AG04450 (cell line): ENCODE data around the gene IFFO2. TPM values are rescaled to one million over a fixed set of nuclear protein-coding genes. Genes with fewer than 3 reads are reported as not detected.

Experiments
- CTCF ChIA-PET: fragments of 300-600, 350-600 bp; formaldehyde crosslinking; extraction: SDS; loops from one replicate; lab custom pipeline; 2022; ENCODE audit warnings: antibody characterized with exemption, inconsistent platforms; lab: Charles Lee
- POLR2A ChIA-PET: fragments of 350-600 bp; formaldehyde crosslinking; extraction: SDS; loops from one replicate; lab custom pipeline; 2021; ENCODE audit warnings: antibody characterized with exemption, inconsistent platforms; lab: Yijun Ruan, JAX
- DNase-seq: peaks from one replicate; pipeline ENCODE4 v3.0.0-alpha.2; 2011; ENCODE audit warnings: low read depth, low spot score
- H3K27ac ChIP-seq: one replicate; pipeline ENCODE4 v1.5.1; 2012; ENCODE audit warnings: low read depth, low read length, control low read depth
- H3K27me3 ChIP-seq: one replicate; pipeline ENCODE4 v1.6.0; 2012; ENCODE audit warnings: low read length; ENCODE audit not compliant: control insufficient read depth, insufficient read depth
- H3K4me3 ChIP-seq: 2 replicates; pipeline ENCODE4 v1.5.1; 2011; ENCODE audit warnings: mild to moderate bottlenecking, low read depth, low read length, control low read depth
- H3K9me3 ChIP-seq: 2 replicates; pipeline ENCODE4 v1.5.1; 2012; ENCODE audit warnings: low read length; ENCODE audit not compliant: control insufficient read depth, insufficient read depth
- polyA plus RNA-seq: library from polyadenylated mRNA; depleted of rRNA; stranded (reverse); fragments of >200 nt; gene quantifications from 2 replicates; pipeline ENCODE4 v1.2.3, GENCODE V29; 2011
- TF ChIP-seq, protein P1 (sequence below): IDR thresholded peaks from 2 replicates; pipeline ENCODE4 v1.5.1; 2011; ENCODE audit warnings: low read depth, low read length, control low read depth, inconsistent platforms

The IFFO2 gene
- polyA plus RNA-seq, 1 experiment: 6.8 TPM

- H3K27ac ChIP-seq: no peak overlapping the region
- H3K9me3 ChIP-seq: no peaks in the 10 kb centered on the region
- TF ChIP-seq, protein P1, sequence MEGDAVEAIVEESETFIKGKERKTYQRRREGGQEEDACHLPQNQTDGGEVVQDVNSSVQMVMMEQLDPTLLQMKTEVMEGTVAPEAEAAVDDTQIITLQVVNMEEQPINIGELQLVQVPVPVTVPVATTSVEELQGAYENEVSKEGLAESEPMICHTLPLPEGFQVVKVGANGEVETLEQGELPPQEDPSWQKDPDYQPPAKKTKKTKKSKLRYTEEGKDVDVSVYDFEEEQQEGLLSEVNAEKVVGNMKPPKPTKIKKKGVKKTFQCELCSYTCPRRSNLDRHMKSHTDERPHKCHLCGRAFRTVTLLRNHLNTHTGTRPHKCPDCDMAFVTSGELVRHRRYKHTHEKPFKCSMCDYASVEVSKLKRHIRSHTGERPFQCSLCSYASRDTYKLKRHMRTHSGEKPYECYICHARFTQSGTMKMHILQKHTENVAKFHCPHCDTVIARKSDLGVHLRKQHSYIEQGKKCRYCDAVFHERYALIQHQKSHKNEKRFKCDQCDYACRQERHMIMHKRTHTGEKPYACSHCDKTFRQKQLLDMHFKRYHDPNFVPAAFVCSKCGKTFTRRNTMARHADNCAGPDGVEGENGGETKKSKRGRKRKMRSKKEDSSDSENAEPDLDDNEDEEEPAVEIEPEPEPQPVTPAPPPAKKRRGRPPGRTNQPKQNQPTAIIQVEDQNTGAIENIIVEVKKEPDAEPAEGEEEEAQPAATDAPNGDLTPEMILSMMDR: no peak
- ChIA-PET CTCF (interaction anchor here (0.6 to 4.8 kb wide), 3 partner anchors 40 to 46 kb away, joined by 3 to 27 read pairs (median 16); no protein-coding TSS in a partner anchor), POLR2A (no interaction called here)
- H3K4me3 ChIP-seq: peak overlapping the region; percentile 73
- no peak for DNase-seq
- no peaks in the 10 kb centered on the region for H3K27me3 ChIP-seq
Measured at GRCh38 chr1:18953731-18954231, 2.7 kb downstream of the IFFO2 start.

GRCh38 chr1:18951818-18952391, 4.6 kb downstream of the IFFO2 start:
- TF ChIP-seq, protein P1: no peak
- ChIA-PET POLR2A (no interaction called here), CTCF (interaction anchor here (5.3 kb wide), 1 partner anchor 39 kb away, joined by 32 read pairs; no protein-coding TSS in a partner anchor)
- peak overlapping the region; percentile 21 for H3K27ac ChIP-seq
- no peak overlapping the region for H3K4me3 ChIP-seq
- no peak for DNase-seq
- H3K9me3 ChIP-seq: no peaks in the 10 kb centered on the region
- no peaks in the 10 kb centered on the region for H3K27me3 ChIP-seq

GRCh38 chr1:18951416-18951815, 5.1 kb downstream of the IFFO2 start:
- CTCF ChIA-PET: interaction anchor here (1.6 to 5.3 kb wide), 2 partner anchors 37 to 39 kb away, joined by 4 to 32 read pairs; no protein-coding TSS in a partner anchor
- Histone ChIP-seq H3K9me3 (no peaks in the 10 kb centered on the region), H3K4me3 (no peak overlapping the region), H3K27ac (peak overlapping the region; percentile 97), H3K27me3 (no peaks in the 10 kb centered on the region)
- POLR2A ChIA-PET: interaction anchor here (0.6 kb wide), 2 partner anchors 33 to 288 kb away, joined by 3 read pairs; no protein-coding TSS in a partner anchor
- TF ChIP-seq, protein P1: no peak
- no peak for DNase-seq

DNA sequence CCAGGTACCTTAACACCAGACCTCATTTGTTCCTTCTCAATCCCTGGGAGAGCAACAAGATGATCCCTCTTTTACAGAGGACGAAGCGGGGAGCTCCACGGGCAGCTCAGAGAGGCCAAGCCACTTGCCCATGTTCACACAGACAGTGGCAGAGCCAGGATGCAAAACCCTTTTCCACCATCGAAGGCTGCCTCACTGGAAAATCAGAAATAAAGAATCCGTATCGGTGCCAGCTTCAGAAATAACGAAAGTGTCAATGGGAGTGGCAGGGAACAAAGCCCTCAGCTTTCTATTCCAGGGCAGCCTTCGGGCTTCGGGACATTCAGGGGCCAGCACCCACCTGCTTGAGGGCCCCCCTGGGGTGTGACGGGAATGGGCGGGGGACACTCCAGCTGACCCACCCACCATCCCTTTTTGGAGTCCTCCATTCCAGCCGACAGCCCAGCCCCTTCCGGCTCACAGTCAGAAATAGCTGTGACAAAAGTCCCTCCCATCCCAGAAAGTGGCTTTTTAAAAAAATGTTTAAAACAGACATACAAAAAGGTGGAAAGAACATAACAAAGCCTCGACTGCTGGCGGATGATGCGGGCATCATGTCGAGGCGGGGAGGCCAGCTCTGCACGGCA, 6.0 kb downstream of the IFFO2 start:
- Histone ChIP-seq H3K4me3 (peak overlapping the region; percentile 47), H3K27me3 (no peaks in the 10 kb centered on the region), H3K9me3 (no peaks in the 10 kb centered on the region), H3K27ac (peak overlapping the region; percentile 97)
- TF ChIP-seq, protein P1: no peak
- ChIA-PET POLR2A (interaction anchor here (0.6 kb wide), 2 partner anchors 32 to 289 kb away, joined by 3 read pairs; no protein-coding TSS in a partner anchor), CTCF (interaction anchor here (1.5 to 5.3 kb wide), 4 partner anchors 22 to 44 kb away, joined by 3 to 32 read pairs (median 6); no protein-coding TSS in a partner anchor)
- DNase-seq: no peak
